ENCODE measurements around the gene ADARB1.

Gene ADARB1

DNA sequence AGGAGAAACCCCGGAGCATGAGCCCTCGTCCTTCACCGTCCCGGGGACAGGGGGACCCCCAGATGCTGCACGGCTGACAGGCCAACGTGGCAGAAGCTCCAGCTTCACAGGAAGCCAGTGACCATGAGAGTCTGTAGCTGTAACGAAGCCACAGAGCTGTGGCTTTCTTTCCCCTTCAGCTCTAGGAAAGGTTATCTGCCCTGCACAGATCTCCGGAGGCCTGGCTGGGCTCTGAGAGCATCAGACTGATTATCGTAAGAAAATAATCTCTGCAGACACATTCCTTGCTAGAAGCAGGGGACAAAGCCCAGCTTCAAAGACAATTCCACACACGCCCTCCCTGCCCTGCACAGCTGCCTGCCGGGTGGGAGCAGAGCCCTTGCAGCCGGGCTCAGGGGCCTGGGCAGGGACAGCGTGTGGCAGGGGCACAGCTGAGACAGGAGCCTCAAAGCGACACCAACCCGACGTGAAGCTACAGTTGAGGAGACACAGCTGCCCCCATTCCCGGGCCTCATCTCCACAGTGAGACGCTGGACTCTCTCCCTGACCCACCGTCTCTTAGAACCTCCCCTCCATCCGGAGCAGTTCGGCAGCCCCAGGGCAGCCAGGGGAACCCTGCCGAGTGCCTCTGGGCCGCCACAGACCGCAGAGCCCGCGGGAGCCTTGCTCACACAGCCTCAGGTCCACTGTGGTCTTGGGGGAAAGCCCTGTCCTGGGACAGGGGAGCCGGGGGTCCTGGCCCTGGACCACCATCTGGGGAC, 182.7 kb downstream of the ADARB1 start:
- DNase-seq = no peak

DNA sequence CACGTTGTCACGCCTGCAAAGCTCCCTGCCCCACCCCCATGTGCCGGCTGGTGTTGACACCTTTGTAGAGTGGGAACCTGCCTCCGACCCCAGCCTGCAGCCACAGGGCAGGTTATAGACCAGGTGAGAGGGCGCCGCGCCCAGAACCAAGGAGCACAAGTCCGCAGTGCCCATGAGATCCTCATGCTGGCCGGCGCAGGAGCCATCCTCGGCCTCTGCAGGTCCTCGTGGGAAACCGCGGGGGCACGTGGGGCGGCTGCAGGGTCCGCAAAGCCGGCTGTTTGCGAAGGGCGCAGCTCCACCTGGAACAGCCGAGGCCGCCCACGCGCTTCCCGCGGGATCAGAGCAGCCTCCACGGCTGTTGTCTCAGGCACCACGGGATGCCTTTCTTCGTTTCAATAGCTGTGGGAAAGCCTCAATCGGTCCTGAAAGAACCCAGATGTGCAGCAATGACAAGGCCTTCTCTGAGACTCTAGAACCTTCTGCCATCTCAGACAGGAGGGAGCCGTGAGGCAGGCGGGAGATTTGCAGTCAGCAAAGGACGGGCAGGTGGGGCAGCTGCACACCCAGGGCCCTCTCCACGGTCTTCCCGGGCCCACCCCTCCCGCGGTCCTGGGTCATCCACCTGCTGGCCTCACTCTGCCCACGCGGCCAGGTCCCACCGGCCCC, 183.4 kb downstream of the ADARB1 start:
- DNase-seq = no peak

DNA sequence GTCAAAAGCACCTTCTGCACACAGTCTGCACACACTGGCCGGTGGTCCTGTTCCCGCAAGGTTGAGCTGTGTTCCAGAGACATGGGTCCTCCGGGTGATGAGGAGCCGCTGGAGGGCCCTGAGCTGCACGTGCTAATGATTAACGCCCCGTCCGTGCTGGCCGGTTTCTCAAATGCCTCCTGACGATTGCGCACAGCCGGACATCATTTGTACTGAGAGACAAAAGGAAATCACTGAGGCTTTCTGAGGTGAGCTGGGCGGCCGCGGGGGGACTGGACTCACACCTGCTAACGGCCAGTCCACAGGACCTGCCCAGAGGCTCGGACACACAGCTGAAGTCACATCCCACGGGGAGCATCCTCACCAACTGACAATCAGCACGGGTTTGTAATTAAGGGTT, 184.1 kb downstream of the ADARB1 start:
- no peak for DNase-seq

DNA sequence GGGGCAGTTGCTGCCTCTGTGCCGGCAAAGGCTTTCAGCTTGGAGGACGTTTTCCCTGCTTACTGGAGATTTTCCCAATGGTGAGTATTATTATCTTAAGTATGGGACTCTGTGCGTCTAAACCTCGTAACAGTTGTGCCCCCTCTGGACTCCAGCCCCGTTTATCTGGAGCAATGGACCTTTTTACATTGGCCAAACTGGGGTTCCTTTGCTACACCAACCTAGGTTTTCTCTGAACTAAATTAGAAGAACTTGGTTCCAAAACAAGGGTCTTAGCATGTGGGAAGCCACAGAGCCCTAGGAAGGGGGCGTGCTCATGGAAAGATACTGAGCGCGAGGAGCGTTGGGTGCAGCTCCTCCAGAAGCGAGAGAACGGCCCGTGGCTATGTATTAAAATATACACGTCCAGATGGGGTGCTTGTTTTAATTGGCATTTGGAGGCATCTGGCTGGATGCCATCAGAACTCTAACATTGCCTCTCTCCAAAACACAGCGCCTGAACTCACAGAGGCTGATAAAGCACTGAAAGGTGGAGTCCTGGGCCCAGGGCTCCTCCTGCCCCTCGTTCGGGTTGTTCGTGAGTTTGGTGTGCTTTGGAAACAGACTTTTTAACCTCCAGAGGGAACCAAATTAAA, 184.9 kb downstream of the ADARB1 start:
- DNase-seq = no peak

DNA sequence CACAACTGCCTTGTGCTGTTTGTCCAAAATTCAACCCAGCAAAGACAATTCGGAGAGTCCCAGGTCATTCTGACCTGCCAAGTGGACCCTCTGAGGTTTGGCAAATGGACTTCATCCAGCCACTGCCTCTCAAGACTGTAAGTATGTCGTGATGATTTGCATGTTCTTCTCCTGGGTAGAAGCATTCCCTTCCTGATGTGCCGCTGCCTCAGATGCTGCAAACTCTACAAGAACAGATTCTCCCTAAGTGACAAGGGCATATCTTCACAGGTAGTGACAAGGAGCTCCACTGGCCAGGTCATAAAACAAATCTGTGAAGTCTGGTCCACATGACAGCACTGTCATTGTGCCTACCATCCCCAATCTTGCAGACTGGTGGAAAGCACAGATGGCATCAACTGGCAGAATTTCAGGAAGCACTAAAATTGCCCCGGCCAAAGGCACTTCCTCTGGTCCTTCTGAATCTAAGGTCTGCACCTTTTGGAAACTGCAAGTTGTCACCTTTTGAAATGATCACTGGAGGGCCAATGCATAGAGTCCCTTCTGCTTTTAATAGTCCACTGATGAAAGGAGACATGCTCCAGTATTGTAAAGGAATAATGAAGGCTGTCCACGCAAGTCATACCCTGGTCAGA, 185.9 kb downstream of the ADARB1 start:
- no peak for DNase-seq

DNA sequence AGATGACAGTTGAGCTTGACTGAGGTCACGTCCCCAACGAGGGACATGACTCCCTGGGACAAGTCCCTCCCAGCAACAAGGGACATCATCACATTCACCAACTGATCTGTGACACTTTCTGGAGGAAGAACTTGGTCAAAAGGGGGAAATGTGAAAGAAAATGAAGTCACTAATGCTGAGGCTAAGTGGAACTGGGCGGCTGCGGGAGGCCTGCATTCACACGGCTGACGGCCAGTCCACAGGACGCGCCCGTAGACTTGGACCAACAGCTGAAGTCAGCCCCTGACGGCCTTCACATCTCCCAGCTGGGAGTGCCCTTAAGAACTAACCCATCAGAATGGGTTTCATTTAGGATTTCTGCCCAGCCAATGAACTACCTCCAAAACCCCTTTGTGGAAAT, 186.7 kb downstream of the ADARB1 start:
- DNase-seq = no peak

DNA sequence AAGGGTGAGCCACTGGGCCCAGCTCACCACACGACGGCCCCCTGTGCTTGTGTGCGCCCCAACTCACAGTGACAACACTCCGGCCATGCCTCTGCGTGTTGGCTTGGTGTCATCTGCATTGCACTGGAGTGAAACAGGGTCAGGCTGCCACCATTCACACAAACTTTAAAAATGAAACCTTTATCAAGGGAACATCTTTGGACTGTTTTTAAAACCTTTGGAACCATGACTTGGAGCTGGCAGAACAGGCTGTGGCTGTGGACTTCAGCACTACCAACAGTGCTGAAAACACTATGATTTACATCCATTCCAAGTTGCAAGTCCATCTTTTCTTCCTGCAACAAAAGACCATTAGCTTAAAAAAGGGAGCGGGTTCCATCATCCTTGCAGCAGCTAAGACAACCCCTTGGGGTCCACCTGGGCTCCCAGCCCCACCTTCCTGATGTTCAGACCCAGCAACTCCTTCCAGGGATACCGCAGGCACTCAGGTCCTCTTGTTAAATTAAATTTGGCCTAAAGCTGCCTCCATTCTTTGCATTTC, 187.7 kb downstream of the ADARB1 start:
- no peak for DNase-seq

DNA sequence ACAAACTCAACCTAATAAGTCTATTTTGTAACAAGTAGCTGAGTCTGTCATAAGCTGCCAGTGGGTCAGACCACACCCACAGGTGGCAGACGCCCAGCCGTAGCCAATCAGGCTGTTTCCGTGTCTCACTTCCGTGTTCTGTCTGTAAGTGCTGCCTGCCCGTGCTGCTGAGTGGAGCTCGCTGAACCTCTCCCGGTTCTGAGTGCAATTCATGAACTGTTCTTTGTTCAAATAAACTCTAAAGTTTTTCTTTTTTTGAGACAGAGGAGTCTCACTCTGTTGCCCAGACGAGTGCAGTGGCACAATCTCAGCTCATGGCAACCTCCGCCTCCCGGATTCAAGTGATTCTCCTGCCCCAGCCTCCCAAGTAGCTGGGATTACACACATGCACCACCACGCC, 188.2 kb downstream of the ADARB1 start:
- DNase-seq = no peak

DNA sequence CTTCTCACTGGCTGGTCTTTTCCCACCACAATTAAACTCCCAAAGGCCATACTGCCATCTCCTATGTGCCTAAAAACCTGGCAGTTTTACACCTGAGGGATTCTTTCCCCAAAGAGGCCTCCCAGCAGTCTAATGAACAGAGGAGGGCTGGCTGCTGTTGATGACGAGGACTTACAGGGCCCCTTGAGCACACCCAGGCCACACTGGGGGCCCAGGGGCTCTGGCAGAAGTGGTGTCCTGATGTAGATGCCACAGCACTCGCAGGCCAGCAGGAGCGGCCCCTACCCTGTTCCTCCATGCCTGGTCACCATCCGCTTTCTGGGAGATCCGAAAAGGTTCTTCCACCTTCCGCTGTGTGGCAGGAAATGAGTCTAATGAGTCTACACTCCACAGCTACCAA, 189.2 kb downstream of the ADARB1 start:
- no peak for DNase-seq

DNA sequence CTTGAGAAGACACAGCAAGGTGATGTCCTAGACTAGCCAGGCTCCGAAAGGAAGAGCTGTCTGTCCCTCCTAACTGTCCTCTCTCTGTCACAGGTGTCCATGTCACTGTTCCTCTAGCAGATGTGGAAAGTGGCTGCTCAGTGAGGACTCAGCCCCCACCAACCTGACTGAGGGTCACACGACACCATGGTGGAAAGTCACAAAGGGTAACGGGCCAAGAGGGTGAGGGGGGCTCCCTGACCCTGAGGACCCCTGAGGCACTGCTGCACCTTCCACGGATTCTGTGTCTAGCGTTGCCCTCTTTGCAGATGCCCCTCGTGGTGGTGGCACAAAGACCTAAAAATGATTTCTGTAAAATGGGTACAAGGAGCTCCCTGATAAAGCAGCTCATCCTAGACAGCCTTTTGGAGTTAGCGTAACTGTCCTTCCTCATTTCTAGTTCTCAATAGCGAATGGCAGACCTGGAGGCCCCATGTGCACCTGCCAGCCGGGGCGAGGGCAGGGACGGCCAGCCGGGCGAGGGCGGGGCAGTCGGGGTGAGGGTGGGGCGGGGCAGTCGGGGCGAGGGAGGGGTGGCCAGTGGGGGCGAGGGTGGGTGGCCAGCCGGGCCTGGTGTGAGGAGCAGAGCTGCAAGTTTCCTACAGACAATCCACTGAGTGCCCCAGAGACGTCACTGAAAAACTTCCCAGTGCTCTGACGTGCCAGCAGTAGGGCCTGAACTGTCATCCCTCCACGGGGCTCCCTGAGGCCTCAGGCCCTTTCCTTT, 189.9 kb downstream of the ADARB1 start:
- no peak for DNase-seq

DNA sequence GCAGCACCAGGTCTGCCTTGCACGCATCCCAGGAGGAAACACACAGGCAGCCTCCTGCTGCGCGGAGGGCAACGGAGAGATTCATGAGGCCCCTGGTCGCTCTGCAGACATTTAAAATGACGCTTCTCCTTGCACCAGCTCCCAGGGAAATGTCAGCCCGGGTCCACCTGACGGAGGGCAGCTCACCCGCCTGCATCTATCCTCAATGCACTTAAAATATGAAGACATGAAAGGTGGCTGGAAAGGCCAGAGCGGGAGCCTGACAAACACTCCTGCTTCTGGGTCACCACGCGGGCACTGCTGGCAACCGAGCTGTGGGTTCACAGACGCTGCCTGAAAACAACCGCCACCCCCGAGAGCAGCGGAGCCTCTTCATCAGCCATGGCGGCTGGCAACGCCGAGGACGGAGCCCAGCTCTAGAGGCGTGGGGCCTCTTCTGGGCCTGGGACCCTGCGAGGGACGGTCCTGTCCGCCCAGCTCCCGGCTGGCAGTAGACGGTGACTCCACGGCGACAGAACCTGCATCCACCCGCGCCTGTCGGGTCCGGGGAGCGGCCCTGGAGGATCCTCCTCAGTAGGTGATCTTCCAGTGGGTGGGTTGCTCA, 190.6 kb downstream of the ADARB1 start:
- DNase-seq = no peak

DNA sequence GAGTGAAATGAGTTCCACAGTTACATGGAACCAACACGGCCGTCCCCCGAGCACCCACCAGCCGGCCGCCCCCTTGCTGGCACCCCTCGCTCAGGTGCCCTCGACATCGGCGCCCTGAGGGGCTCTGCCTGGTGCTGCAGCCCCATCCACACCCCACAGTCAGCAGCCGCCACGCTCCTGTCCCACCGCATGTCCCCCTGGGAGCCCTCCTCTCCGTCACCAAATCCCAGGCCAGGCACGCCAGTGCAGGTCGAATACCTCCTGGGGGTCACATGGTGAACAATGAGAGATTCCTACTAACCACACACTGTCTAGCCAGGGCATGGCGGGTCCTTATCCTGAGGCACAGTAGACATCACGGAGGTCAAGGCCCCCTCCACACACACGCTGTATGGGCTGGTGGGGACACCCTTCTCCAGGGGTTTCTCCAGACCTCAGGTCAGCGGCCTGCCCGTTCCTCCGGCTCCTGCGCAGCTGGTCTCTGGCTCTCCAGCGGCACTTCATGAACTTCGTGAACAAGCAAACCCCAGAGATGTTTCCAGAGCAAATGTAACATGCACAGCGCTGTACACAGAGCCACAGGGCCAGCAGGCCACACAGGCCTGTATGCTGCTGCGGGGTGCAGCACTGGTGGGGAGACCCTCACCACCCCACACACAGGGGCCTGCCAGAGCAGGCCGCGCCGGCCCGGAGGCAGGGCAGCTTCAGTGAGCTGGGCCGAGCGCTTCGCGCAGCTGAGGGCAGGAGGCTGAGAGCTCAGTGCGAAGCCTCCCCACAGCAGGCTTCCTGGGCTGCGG, 191.5 kb downstream of the ADARB1 start:
- no peak for DNase-seq

DNA sequence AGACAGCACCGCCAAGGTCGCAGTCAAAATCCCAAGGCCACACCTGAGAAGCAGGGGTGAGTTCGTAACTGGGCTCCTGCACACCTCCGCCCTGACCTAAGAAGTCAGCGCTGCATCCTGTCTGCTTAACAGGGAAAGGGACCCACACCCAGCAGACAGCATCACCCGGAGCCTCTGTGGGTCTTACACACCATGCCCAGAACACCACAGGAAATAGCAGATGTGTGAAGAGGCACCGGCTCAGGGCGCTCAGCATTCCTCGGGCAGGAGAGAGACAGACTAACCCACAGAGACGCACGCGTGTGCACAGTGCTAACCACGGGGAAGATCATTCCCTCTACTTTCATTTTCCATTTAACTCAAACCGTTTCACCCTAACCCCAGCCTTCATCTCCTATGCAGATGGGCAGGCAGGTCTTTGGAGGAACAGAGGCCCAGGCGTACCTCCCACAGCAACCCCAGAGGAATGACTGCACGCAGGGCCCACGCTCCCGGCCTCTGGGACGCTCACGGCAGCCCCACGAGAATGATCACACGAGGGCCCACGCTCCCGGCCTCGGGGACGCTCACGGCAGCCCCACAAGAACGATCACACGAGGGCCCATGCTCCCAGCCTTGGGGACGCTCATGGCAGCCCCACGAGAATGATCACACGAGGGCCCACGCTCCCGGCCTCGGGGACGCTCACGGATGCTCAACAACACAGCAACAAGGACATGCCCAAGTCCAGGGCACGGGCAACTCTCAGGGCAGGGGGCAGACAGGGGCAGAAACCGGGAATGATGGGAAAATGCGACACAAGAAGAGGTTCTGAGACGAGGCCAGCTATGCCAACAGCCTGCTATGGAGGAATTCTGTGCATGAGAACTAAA, 192.4 kb downstream of the ADARB1 start:
- DNase-seq = peak; percentile 58

DNA sequence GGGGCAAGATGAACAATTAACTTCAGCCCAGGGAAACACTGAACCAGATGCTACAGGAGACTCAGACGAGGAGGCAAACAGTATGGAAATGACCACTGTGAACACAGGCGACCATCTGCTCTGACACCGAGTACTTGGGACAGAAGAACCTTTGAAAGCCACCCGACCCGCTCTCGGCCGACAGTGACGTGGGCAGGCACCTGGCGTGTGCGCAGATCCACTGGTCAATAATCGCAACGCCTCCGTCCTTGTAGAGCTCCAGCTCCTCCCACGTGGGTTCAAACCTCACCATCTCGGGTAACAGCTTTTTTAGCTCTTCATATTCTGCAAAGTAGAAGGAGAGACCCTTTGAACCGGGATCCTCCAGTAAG, 193.0 kb downstream of the ADARB1 start:
- no peak for DNase-seq

DNA sequence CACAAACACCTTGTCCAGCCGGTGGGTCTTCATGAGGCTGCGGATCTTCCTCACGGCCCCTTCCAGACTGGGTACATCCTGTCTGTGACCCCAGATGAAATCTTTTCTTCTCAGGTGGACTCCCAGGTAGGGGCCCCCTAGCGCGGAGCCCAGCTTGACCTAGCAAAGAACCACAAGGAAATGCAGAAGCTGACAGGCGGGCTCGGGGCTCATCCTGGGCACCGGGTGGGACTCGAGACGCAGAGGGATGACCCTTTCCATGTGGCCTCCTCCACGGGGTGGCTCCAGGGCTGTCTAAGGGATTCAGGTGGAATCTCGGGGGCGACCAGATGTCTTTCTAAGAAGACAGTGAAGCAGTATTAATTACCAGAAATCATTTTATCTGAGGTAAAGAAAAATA, 195.5 kb downstream of the ADARB1 start:
- no peak for DNase-seq

DNA sequence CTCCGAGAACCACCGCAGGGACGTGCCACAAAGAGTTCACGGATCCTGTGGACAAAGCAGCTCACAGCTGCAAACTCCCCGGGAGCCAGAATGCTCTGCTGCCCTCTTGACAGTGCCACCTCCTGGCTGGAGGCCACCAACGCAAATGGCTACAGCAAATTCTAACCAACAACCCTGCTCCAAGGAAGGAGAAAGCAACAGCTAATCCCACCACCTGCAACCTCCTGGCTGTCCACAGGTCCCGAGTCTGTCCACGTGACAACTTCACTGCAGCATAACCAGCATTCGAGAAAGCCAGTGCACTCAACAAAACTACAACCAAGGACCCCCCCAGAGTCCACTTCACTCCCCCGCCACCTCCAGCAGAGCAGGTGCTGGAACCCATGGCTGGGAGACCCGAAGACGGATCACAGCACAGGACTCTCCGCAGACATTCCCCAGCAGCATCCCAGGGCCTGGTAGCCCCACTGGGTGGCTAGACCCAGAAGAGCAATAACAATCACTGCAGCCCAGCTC, 196.0 kb downstream of the ADARB1 start:
- no peak for DNase-seq
